IPS-15b (cell line): ENCODE results near the gene PHRF1.

Source experiments
- H3K27me3 ChIP-seq: one replicate; pipeline ENCODE4 v1.6.1; 2013; ENCODE audit warnings: low read length; ENCODE audit not compliant: control insufficient read depth, insufficient read depth
- H3K36me3 ChIP-seq: one replicate; pipeline ENCODE4 v1.6.1; 2013; ENCODE audit warnings: low read length; ENCODE audit not compliant: control insufficient read depth, insufficient read depth
- H3K4me1 ChIP-seq: one replicate; pipeline ENCODE4 v1.6.1; 2013; ENCODE audit warnings: mild to moderate bottlenecking, low read length; ENCODE audit not compliant: control insufficient read depth, insufficient read depth
- H3K4me3 ChIP-seq: one replicate; pipeline ENCODE4 v1.5.1; 2013; ENCODE audit warnings: low read depth, low read length
- H3K9ac ChIP-seq: one replicate; pipeline ENCODE4 v1.6.1; 2013; ENCODE audit warnings: low read depth, mild to moderate bottlenecking, low read length
- H3K9me3 ChIP-seq: one replicate; pipeline ENCODE4 v1.6.1; 2013; ENCODE audit warnings: mild to moderate bottlenecking, low read length; ENCODE audit not compliant: control insufficient read depth, insufficient read depth

Gene PHRF1

DNA sequence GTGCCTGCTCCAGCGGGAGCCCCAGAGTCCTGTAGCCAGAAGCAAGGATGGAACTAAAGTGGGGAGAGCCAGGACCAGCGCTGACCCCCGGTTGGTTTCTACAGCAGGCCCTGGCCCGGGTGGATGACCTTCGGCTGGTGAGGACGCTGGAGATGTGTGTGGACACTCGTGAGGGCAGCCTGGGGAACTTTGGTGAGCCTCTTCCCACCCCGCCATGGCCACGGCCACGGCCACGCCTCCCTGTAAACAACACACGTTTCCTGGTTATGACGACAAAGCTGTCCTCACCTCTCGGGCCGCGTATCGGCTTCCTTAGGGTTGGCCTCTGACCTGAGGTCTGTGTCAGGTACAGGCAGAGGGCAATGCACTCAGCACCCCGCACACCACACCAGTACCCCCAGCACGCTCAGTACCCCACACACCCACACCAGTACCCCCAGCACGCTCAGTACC, 34.8 kb upstream of the PHRF1 start:
- Histone ChIP-seq H3K4me3 (no peak overlapping the region), H3K4me1 (no peaks in the 10 kb centered on the region), H3K9me3 (no peaks in the 10 kb centered on the region), H3K36me3 (no peaks in the 10 kb centered on the region), H3K27me3 (peaks cover 5% of the 10 kb centered on the region), H3K9ac (no peak overlapping the region)

DNA sequence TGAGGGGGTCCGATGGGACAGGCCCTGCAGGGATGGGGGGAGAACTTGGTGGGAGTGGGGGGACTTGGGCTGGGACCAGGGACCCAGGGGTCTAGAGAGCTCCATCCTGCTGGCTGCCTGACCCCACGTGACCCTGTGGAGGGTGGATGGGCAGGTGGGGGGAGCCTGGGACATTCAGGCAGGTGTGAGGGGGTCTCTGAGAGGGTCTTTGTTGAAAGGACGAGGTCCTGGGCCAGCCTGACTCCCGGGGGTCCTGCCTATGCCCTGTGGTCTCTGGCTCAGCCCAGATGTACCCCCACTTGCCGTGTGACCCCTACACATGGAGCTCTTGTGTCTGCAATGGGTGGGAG, 31.5 kb upstream of the PHRF1 start:
- Histone ChIP-seq H3K36me3 (no peaks in the 10 kb centered on the region), H3K9ac (no peak overlapping the region), H3K27me3 (no peaks in the 10 kb centered on the region), H3K4me3 (no peak overlapping the region), H3K4me1 (no peaks in the 10 kb centered on the region), H3K9me3 (no peaks in the 10 kb centered on the region)

DNA sequence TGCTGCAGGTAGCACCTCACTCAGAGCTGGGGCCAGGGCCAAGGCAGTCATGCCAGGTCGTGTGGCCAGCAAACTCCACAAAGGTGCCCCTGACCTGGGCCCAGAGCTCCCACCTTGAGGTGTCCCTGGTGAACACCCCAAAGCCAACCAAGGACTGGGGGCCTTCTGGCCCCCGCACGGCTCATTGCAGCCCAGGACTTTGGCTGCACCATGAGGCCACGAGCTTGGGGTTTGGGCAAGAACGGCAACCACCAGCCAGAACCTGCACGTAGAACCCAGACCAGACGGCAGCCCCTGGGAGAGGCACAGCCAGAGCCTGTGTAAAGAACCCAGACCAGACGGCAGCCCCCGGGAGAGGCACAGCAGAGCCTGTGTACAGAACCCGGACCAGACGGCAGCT, 31.1 kb upstream of the PHRF1 start:
- Histone ChIP-seq H3K9me3 (no peaks in the 10 kb centered on the region), H3K4me1 (no peaks in the 10 kb centered on the region), H3K4me3 (no peak overlapping the region), H3K27me3 (no peaks in the 10 kb centered on the region), H3K9ac (no peak overlapping the region), H3K36me3 (no peaks in the 10 kb centered on the region)

DNA sequence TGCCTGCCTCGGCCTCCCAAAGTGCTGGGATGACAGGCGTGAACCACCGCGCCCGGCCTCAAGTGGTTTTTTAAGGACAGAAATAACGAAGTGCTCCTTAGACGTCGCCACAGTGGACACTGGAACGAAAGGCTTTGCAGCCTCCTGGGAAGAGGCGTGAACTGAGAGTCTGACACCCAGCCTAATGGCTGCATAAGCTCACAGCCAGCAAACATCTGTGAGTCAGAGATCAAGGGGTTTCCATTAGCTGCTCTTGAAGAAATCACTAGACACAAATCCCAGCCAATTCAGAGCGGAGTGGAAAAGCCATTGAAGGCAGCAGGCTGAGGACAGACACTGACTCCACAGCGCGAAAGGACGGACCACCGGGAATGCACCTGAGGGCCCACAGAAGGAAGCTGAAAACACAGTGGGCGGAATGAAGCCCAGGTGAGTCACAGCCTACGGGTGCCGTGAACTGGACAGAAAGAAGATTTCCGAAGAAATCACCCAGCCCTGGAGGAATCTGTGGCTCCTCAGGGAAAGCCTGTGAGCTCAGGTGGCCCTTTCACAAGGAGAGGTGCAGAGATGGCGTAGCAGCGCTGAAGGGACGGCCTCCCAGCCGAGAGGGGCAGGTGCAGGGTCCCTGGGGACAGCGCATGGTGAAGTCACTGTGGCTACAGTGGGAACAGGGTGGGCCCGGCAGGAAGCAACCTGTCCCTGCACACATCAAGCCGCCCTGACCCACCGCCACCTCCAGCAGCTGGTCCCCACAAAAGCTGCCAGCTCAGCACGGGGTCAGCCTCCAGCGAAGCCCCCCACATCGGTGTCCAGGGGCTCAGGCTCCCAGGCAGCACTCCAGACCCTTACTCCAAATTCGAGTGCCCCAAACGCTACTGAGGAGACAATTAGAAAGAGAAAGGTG, 27.3 kb upstream of the PHRF1 start:
- H3K27me3 ChIP-seq = no peaks in the 10 kb centered on the region
- no peak overlapping the region for H3K9ac ChIP-seq
- no peaks in the 10 kb centered on the region for H3K4me1 ChIP-seq
- no peaks in the 10 kb centered on the region for H3K9me3 ChIP-seq
- no peak overlapping the region for H3K4me3 ChIP-seq
- H3K36me3 ChIP-seq = no peaks in the 10 kb centered on the region

DNA sequence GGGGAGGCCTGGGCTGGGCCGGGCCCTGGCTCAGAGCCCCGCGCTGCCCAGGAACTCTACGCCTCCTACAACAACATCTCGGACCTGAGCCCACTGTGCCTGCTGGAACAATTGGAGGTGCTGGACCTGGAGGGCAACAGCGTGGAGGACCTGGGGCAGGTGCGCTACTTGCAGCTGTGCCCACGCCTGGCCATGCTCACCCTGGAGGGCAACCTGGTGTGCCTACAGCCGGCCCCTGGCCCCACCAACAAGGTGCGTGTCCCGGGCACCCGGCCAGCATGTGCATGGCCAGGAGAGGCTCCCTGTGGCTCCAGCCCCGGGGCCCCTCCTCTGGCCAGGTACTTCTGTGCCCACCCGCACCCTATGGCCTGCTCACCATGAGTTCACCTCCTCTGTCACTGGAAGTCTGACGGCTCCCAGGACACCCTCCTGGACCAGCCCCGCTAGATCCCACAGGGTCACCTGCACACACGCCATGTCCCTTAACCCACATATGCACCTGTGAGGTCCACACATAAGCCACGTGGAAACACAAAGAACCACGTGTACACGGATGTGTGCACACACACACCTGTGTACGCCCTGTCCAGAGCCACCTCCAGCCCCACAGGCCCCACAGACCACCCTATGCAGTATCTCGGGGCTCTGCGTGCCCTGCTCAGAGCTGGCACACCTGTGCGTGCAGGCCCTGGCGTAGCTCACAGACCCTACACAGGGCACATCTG, 26.1 kb upstream of the PHRF1 start:
- H3K9ac ChIP-seq = no peak overlapping the region
- no peaks in the 10 kb centered on the region for H3K9me3 ChIP-seq
- H3K4me1 ChIP-seq = no peaks in the 10 kb centered on the region
- H3K4me3 ChIP-seq = no peak overlapping the region
- H3K27me3 ChIP-seq = no peaks in the 10 kb centered on the region
- no peaks in the 10 kb centered on the region for H3K36me3 ChIP-seq

DNA sequence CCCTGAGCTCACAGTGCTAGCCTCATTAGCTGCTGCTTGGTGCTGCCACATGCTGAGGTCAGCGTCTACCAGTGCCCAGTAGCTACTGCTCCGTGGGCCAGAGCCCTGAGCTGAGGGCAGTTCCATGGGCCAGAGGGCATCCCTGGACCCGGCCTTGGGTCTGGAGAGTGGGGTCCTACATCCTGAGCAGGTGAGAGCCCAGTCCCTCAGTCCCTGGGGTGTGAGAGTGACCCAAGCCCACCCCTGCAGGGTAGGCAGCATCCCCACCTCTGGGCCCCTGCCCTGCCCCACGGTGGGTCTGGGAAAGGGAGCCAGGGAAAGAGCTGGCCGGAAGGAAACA, 25.6 kb upstream of the PHRF1 start:
- Histone ChIP-seq H3K4me1 (no peaks in the 10 kb centered on the region), H3K36me3 (no peaks in the 10 kb centered on the region), H3K4me3 (no peak overlapping the region), H3K9me3 (no peaks in the 10 kb centered on the region), H3K27me3 (no peaks in the 10 kb centered on the region), H3K9ac (no peak overlapping the region)

DNA sequence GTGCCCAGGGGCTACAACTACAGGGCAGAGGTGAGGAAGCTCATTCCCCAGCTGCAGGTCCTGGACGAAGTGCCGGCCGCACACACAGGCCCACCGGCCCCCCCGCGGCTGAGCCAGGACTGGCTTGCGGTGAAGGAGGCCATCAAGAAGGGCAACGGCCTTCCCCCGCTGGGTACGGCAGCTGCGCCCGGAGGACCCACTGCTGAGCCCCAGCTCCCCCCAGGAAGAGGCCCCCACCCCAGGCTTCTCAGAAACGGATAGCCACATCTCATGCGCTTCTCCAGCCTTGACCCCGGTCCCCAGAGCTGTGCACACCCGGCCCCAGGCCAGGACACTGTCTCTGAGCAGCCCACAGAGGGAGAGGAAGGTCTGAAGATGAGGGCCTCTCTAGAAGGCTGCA, 25.1 kb upstream of the PHRF1 start:
- no peaks in the 10 kb centered on the region for H3K4me1 ChIP-seq
- no peak overlapping the region for H3K9ac ChIP-seq
- peaks cover 1% of the 10 kb centered on the region for H3K27me3 ChIP-seq
- no peak overlapping the region for H3K4me3 ChIP-seq
- no peaks in the 10 kb centered on the region for H3K36me3 ChIP-seq
- no peaks in the 10 kb centered on the region for H3K9me3 ChIP-seq

DNA sequence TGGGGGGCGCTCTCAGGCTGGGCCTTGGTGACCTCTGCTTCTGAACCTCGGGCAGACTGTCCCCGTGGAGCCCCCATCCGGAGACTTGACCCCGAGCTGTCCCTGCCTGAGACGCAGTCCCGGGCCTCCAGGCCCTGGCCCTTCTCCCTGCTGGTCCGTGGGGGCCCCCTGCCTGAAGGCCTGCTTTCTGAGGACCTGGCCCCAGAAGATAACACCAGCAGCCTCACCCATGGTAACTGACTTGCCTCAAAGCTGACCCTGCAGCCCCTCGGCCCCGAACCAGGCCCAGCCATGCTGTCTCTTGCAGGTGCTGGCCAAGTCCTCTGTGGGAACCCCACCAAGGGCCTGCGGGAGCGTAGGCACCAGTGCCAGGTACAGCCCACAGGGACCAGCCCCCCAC, 24.7 kb upstream of the PHRF1 start:
- no peak overlapping the region for H3K9ac ChIP-seq
- peaks cover 6% of the 10 kb centered on the region for H3K27me3 ChIP-seq
- H3K4me1 ChIP-seq = no peaks in the 10 kb centered on the region
- no peaks in the 10 kb centered on the region for H3K9me3 ChIP-seq
- H3K4me3 ChIP-seq = no peak overlapping the region
- H3K36me3 ChIP-seq = no peaks in the 10 kb centered on the region

DNA sequence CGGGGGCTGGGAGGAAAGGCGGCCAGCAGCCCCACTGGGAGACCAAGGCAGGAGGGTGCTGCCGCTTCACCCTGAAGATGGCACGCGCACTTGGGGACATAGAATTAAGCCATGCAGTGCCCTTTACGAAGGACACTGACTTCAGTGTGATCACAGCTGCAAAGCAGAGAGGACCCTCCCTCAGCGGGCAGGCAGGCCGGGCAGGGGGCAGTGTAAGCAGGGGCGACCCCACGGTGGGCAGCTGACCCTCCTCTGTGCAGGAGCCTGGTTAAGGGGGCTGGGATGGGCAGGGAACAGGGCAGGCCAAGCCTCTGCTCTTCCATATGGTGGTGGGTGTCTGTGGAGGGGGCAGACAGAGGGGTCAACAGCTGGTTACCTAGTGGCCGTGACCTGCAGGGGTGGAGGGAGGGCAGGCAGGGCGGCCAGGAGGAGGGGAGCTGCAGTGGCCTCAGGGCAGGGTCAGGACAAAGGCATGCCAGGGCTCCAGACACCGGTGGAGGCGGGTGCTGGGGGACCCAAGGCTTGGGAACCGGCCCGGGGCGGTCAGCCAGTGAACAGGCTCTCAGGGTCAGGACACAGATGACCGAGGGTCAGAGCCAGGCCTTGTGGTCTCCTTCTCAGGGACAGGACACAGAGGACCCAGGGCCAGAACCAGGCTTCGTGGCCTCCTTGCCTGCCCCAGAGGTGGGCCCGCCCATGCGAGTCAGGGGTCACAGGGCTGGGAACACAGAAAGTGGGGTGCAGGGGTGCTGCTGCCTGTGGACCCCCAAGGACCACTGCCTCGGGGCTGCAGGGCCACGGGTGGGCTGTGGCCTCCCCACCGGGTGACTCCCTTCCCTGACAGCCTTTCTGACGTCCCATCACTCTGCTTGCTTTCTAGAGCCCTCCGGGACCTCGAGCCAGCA, 22.9 kb upstream of the PHRF1 start:
- no peaks in the 10 kb centered on the region for H3K36me3 ChIP-seq
- no peaks in the 10 kb centered on the region for H3K9me3 ChIP-seq
- no peak overlapping the region for H3K9ac ChIP-seq
- peaks cover 17% of the 10 kb centered on the region for H3K27me3 ChIP-seq
- H3K4me3 ChIP-seq = no peak overlapping the region
- H3K4me1 ChIP-seq = no peaks in the 10 kb centered on the region

DNA sequence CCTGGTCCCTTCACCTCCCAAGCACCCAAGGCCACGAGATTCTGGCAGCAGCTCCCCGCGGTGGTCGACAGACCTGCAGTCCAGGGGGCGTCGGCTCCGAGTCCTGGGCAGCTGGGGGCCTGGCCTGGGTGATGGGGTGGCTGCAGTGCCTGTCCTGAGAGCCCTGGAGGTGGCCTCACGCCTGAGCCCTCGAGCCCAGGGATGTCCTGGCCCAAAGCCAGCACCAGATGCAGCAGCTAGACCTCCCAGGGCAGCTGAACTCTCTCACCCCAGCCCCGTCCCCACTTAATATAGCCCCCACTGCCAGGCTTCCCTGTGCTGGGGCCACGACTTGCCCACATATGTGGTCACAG, 22.3 kb upstream of the PHRF1 start:
- no peak overlapping the region for H3K4me3 ChIP-seq
- peaks cover 17% of the 10 kb centered on the region for H3K27me3 ChIP-seq
- H3K9ac ChIP-seq = no peak overlapping the region
- H3K36me3 ChIP-seq = no peaks in the 10 kb centered on the region
- H3K4me1 ChIP-seq = no peaks in the 10 kb centered on the region
- H3K9me3 ChIP-seq = no peaks in the 10 kb centered on the region

DNA sequence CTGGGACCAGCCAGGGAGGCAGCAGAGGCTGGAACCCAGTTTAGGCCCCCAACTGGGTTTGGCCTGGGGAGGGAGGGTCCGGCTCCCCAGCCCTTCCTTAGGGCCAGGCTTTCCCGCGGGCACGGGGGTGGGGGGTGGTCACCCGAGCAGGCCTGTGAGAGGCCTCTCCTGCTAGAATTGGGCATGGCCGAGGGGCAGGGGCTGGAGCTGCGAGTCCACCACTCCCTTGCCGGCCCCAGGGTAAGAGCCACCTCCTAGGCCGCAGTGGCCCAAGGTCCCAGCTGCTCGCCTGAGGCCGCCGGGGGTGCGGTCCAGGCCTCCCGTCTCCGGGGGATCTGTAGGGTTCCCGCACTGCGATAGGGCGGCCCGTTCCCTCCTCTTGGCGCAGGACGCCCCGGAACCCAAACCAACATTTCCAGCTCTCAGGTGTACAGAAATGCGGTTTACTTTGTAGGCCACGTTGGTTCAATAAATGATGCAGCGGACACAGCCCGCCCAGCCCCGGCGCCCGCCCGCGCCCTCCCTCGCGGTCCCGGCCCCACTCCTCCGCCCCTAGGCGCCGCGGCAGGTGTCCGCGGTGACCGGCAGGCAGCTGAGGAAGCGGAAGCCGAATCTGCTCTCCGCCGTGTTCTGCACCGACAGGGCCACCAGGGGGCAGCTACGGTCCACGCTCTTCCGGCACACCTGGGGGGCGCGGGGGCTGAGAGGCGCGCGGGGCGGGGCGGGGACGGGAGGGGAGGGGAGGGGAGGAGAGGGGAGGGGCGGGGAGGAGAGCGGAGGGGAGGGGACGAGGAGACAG, 21.6 kb upstream of the PHRF1 start:
- no peaks in the 10 kb centered on the region for H3K4me1 ChIP-seq
- no peak overlapping the region for H3K9ac ChIP-seq
- H3K4me3 ChIP-seq = peak overlapping the region; percentile 37
- H3K9me3 ChIP-seq = no peaks in the 10 kb centered on the region
- H3K36me3 ChIP-seq = no peaks in the 10 kb centered on the region
- peaks cover 17% of the 10 kb centered on the region for H3K27me3 ChIP-seq
